HEK293T (cell line): ENCODE results near the gene CCDC92.

ENCODE experiments used
- ARNT ChIP-seq: fragments of 450-650 bp; IDR thresholded peaks from 2 replicates; pipeline ENCODE4 v1.6.1; 2017; ENCODE audit warnings: mild to moderate bottlenecking
- BHLHE40 ChIP-seq: fragments of 450-650 bp; IDR thresholded peaks from 2 replicates; pipeline ENCODE4 v1.6.1; 2016; ENCODE audit warnings: mild to moderate bottlenecking, moderate library complexity, borderline replicate concordance
- CTBP1 ChIP-seq: fragments of 450-650 bp; IDR thresholded peaks from 2 replicates; pipeline ENCODE4 v1.6.1; 2016; ENCODE audit warnings: borderline replicate concordance
- FOXA1 ChIP-seq: fragments of 450-650 bp; IDR thresholded peaks from 2 replicates; pipeline ENCODE4 v1.6.1; 2016; ENCODE audit warnings: mild to moderate bottlenecking
- FOXM1 ChIP-seq: fragments of 450-650 bp; IDR thresholded peaks from 2 replicates; pipeline ENCODE4 v1.6.1; 2017; ENCODE audit warnings: mild to moderate bottlenecking, borderline replicate concordance
- NFRKB ChIP-seq: fragments of 450-650 bp; IDR thresholded peaks from 2 replicates; pipeline ENCODE4 v1.6.1; 2016; ENCODE audit warnings: mild to moderate bottlenecking, moderate library complexity
- PKNOX1 ChIP-seq: fragments of 450-650 bp; IDR thresholded peaks from 2 replicates; pipeline ENCODE4 v1.6.1; 2016
- ZNF384 ChIP-seq: fragments of 450-650 bp; IDR thresholded peaks from 2 replicates; pipeline ENCODE4 v1.6.1; 2016

- TF ChIP-seq PKNOX1 (no peak), CTBP1 (no peak), FOXM1 (no peak), NFRKB (no peak), FOXA1 (no peak), ZNF384 (no peak), BHLHE40 (no peak), ARNT (no peak)
Measured at GRCh38 chr12:123956249-123956648, 16.4 kb downstream of the CCDC92 start.
